ENCODE measurements around the gene RASD1. TPM values are rescaled to one million over a fixed set of nuclear protein-coding genes. Genes with fewer than 3 reads are reported as not detected.

RASD1 gene
- polyA plus RNA-seq (2013) = 0.49 and 0.68 TPM in 2 replicates

GRCh38 chr17:17496189-17497064 is at the start of gene RASD1:
Gene RASD1, minus strand, starts transcription at chr17:17496395. Its CDS starts 214 bp downstream, at chr17:17496181.
- Histone ChIP-seq H3K9ac (ENCODE audit: low read length) (no peak within 1 kb of the TSS), H3K4ac (ENCODE audit: low read depth, low read length) (no peak within 1 kb of the TSS), H2BK120ac (ENCODE audit: insufficient read depth, low read length, poor library complexity) (no peak within 1 kb of the TSS), H2AFZ (ENCODE audit: insufficient read depth, low read length, poor library complexity) (peak within 1 kb of the TSS; percentile 79), H3K4me2 (ENCODE audit: low read length) (peak within 1 kb of the TSS; percentile 79), H3K23ac (ENCODE audit: low read length) (no peak within 1 kb of the TSS), H3K79me2 (ENCODE audit: control insufficient read depth, insufficient read depth, low read length, poor library complexity) (no peaks in the 10 kb centered on the region), H2AK5ac (ENCODE audit: low read length) (no peak within 1 kb of the TSS), H3K79me1 (ENCODE audit: low read length) (no peaks in the 10 kb centered on the region), H3K4me3 (ENCODE audit: low read depth, low read length) (peak within 1 kb of the TSS; percentile 66), H3K4me1 (ENCODE audit: control insufficient read depth in 1 of 2, insufficient read depth in 2 of 2, low read length in 2 of 2) (peaks cover 10 to 19% of the 10 kb centered on the region in 2 experiments), H3K27me3 (ENCODE audit: insufficient read depth, low read length) (peaks cover 17% of the 10 kb centered on the region), H3K18ac (ENCODE audit: low read length) (no peak within 1 kb of the TSS), H2BK12ac (ENCODE audit: low read length) (no peak within 1 kb of the TSS), H4K12ac (ENCODE audit: low read depth, low read length) (peak within 1 kb of the TSS; percentile 0), H3K27ac (ENCODE audit: low read depth, low read length) (no peak within 1 kb of the TSS), H3K9me3 (ENCODE audit: insufficient read depth, low read depth, low read length) (peaks cover 2% of the 10 kb centered on the region), H4K8ac (ENCODE audit: low read depth, low read length) (peak within 1 kb of the TSS; percentile 42), H4K91ac (ENCODE audit: low read depth, low read length) (no peak within 1 kb of the TSS), H2BK5ac (ENCODE audit: low read depth, low read length, poor library complexity) (no peak within 1 kb of the TSS), H3K14ac (ENCODE audit: low read length) (no peak within 1 kb of the TSS), H3K36me3 (ENCODE audit: control insufficient read depth in 1 of 2, insufficient read depth in 2 of 2, low read length in 2 of 2) (peaks cover 9 to 15% of the 10 kb centered on the region in 2 experiments)
- no CpG with 5 or more reads among the region's 93 CpGs for WGBS (ENCODE audit: extremely low coverage, insufficient coverage, insufficient read length)
- DNase-seq = peak; percentile 87 to 89

DNA sequence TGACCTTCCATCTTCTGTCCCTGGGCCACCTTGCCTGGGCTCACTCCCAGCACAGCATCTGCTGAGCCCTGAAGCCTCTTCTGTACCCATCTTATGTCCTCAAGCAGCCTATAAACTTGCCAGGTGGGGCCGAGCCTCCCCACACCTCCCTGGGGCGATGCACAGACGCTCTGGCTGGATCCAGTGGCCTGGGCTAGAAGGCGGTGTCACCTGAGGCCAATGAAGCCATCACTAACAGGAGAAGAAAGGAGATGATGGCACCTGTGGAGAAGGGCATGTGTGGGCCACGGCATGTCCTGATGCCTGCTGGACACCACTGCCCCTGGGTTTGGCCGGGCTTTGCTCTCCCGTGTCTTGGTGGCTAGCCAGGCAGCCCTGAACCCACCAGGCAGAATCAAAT is 49.8 kb upstream of the RASD1 start:
- H3K79me1 ChIP-seq (ENCODE audit: low read length) = no peaks in the 10 kb centered on the region
- H3K4me2 ChIP-seq (ENCODE audit: low read length) = no peak overlapping the region
- H2BK5ac ChIP-seq (ENCODE audit: low read depth, low read length, poor library complexity) = no peak overlapping the region
- H3K4ac ChIP-seq (ENCODE audit: low read depth, low read length) = no peak overlapping the region
- H4K12ac ChIP-seq (ENCODE audit: low read depth, low read length) = no peak overlapping the region
- no peaks in the 10 kb centered on the region for H3K9me3 ChIP-seq (ENCODE audit: insufficient read depth, low read depth, low read length)
- no CpG with 5 or more reads among the region's 7 CpGs for WGBS (ENCODE audit: extremely low coverage, insufficient coverage, insufficient read length)
- no peak overlapping the region for H2BK12ac ChIP-seq (ENCODE audit: low read length)
- DNase-seq = no peak
- H3K9ac ChIP-seq (ENCODE audit: low read length) = no peak overlapping the region
- no peaks in the 10 kb centered on the region for H3K27me3 ChIP-seq (ENCODE audit: insufficient read depth, low read length)
- H3K36me3 ChIP-seq (ENCODE audit: control insufficient read depth in 1 of 2, insufficient read depth in 2 of 2, low read length in 2 of 2) = no peaks in the 10 kb centered on the region
- H2BK120ac ChIP-seq (ENCODE audit: insufficient read depth, low read length, poor library complexity) = no peak overlapping the region
- no peak overlapping the region for H3K18ac ChIP-seq (ENCODE audit: low read length)
- H3K14ac ChIP-seq (ENCODE audit: low read length) = no peak overlapping the region
- no peak overlapping the region for H4K91ac ChIP-seq (ENCODE audit: low read depth, low read length)
- peaks cover 4 to 12% of the 10 kb centered on the region in 2 experiments for H3K4me1 ChIP-seq (ENCODE audit: control insufficient read depth in 1 of 2, insufficient read depth in 2 of 2, low read length in 2 of 2)
- no peak overlapping the region for H4K8ac ChIP-seq (ENCODE audit: low read depth, low read length)
- H3K4me3 ChIP-seq (ENCODE audit: low read depth, low read length) = no peak overlapping the region
- H3K27ac ChIP-seq (ENCODE audit: low read depth, low read length) = no peak overlapping the region
- no peak overlapping the region for H2AK5ac ChIP-seq (ENCODE audit: low read length)
- no peaks in the 10 kb centered on the region for H3K79me2 ChIP-seq (ENCODE audit: control insufficient read depth, insufficient read depth, low read length, poor library complexity)
- no peak overlapping the region for H2AFZ ChIP-seq (ENCODE audit: insufficient read depth, low read length, poor library complexity)
- no peak overlapping the region for H3K23ac ChIP-seq (ENCODE audit: low read length)

GRCh38 chr17:17545031-17545820 is 49.0 kb upstream of the RASD1 start:
- H3K4me3 ChIP-seq (ENCODE audit: low read depth, low read length) = no peak overlapping the region
- H3K9ac ChIP-seq (ENCODE audit: low read length) = no peak overlapping the region
- no peak overlapping the region for H4K12ac ChIP-seq (ENCODE audit: low read depth, low read length)
- no peak overlapping the region for H3K23ac ChIP-seq (ENCODE audit: low read length)
- no peak overlapping the region for H3K14ac ChIP-seq (ENCODE audit: low read length)
- no peak overlapping the region for H2AK5ac ChIP-seq (ENCODE audit: low read length)
- H2BK5ac ChIP-seq (ENCODE audit: low read depth, low read length, poor library complexity) = no peak overlapping the region
- H2BK120ac ChIP-seq (ENCODE audit: insufficient read depth, low read length, poor library complexity) = no peak overlapping the region
- no peak overlapping the region for H3K4ac ChIP-seq (ENCODE audit: low read depth, low read length)
- H3K27me3 ChIP-seq (ENCODE audit: insufficient read depth, low read length) = no peaks in the 10 kb centered on the region
- no peak overlapping the region for H2AFZ ChIP-seq (ENCODE audit: insufficient read depth, low read length, poor library complexity)
- no CpG with 5 or more reads among the region's 20 CpGs for WGBS (ENCODE audit: extremely low coverage, insufficient coverage, insufficient read length)
- no peaks in the 10 kb centered on the region for H3K36me3 ChIP-seq (ENCODE audit: control insufficient read depth in 1 of 2, insufficient read depth in 2 of 2, low read length in 2 of 2)
- no peak overlapping the region for H3K27ac ChIP-seq (ENCODE audit: low read depth, low read length)
- no peak overlapping the region for H2BK12ac ChIP-seq (ENCODE audit: low read length)
- H3K4me1 ChIP-seq (ENCODE audit: control insufficient read depth in 1 of 2, insufficient read depth in 2 of 2, low read length in 2 of 2) = peaks cover 4 to 12% of the 10 kb centered on the region in 2 experiments
- H3K18ac ChIP-seq (ENCODE audit: low read length) = no peak overlapping the region
- no peak overlapping the region for H4K91ac ChIP-seq (ENCODE audit: low read depth, low read length)
- H4K8ac ChIP-seq (ENCODE audit: low read depth, low read length) = no peak overlapping the region
- no peaks in the 10 kb centered on the region for H3K9me3 ChIP-seq (ENCODE audit: insufficient read depth, low read depth, low read length)
- no peak for DNase-seq
- H3K79me1 ChIP-seq (ENCODE audit: low read length) = no peaks in the 10 kb centered on the region
- H3K4me2 ChIP-seq (ENCODE audit: low read length) = no peak overlapping the region
- H3K79me2 ChIP-seq (ENCODE audit: control insufficient read depth, insufficient read depth, low read length, poor library complexity) = no peaks in the 10 kb centered on the region

DNA sequence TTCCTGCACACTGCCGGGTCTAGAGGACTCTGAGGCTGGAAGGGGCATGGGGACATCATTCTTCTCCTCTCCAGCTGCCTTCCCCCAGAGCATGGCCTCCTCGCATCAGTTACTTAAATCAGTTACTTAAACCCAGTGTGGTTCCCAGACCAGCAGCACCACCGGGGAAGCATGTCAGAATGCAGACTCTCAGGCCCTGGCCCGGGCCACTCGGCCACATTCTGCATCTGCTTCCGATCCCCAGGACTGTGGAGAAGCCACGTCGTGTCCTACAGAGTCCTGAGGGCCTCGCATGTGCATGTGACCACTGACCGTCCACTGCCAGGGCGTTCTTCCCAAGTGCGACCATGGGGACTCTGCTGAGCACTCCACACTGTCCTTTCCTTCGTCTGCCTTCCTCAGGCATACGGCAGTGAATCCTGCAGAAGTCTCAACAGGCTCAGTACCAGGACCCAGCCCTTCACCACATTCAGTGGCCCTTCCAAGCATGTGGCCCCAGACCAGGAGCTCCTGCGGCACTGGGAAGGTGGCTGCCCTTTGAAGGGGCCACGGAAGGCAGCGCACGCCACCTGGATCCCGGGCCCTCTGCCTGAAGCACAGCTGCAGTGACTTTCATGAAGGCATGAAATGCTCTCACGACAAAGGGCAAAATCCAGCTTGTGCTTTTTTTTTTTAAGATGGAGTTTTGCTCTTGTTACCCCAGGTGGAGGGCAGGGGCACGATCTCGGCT is 46.9 kb upstream of the RASD1 start:
- no peak overlapping the region for H3K27ac ChIP-seq (ENCODE audit: low read depth, low read length)
- H3K9me3 ChIP-seq (ENCODE audit: insufficient read depth, low read depth, low read length) = no peaks in the 10 kb centered on the region
- H3K18ac ChIP-seq (ENCODE audit: low read length) = no peak overlapping the region
- H4K91ac ChIP-seq (ENCODE audit: low read depth, low read length) = no peak overlapping the region
- H4K12ac ChIP-seq (ENCODE audit: low read depth, low read length) = no peak overlapping the region
- no peak overlapping the region for H3K9ac ChIP-seq (ENCODE audit: low read length)
- H3K4me2 ChIP-seq (ENCODE audit: low read length) = no peak overlapping the region
- no peak for DNase-seq
- H2BK12ac ChIP-seq (ENCODE audit: low read length) = no peak overlapping the region
- no peak overlapping the region for H2AK5ac ChIP-seq (ENCODE audit: low read length)
- no peak overlapping the region for H2AFZ ChIP-seq (ENCODE audit: insufficient read depth, low read length, poor library complexity)
- H4K8ac ChIP-seq (ENCODE audit: low read depth, low read length) = no peak overlapping the region
- H3K4me1 ChIP-seq (ENCODE audit: control insufficient read depth in 1 of 2, insufficient read depth in 2 of 2, low read length in 2 of 2) = peaks cover 3 to 11% of the 10 kb centered on the region in 2 experiments
- no peaks in the 10 kb centered on the region for H3K79me1 ChIP-seq (ENCODE audit: low read length)
- H3K4me3 ChIP-seq (ENCODE audit: low read depth, low read length) = no peak overlapping the region
- H2BK120ac ChIP-seq (ENCODE audit: insufficient read depth, low read length, poor library complexity) = no peak overlapping the region
- H3K79me2 ChIP-seq (ENCODE audit: control insufficient read depth, insufficient read depth, low read length, poor library complexity) = no peaks in the 10 kb centered on the region
- H3K36me3 ChIP-seq (ENCODE audit: control insufficient read depth in 1 of 2, insufficient read depth in 2 of 2, low read length in 2 of 2) = no peaks in the 10 kb centered on the region
- no peaks in the 10 kb centered on the region for H3K27me3 ChIP-seq (ENCODE audit: insufficient read depth, low read length)
- no peak overlapping the region for H3K14ac ChIP-seq (ENCODE audit: low read length)
- no peak overlapping the region for H3K4ac ChIP-seq (ENCODE audit: low read depth, low read length)
- no CpG with 5 or more reads among the region's 22 CpGs for WGBS (ENCODE audit: extremely low coverage, insufficient coverage, insufficient read length)
- no peak overlapping the region for H2BK5ac ChIP-seq (ENCODE audit: low read depth, low read length, poor library complexity)
- no peak overlapping the region for H3K23ac ChIP-seq (ENCODE audit: low read length)

Data from trophoblast cell (in vitro differentiated cells and primary cell).